WI38 (cell line): Measurements from ENCODE around the gene GATC.

ENCODE experiments used
- H3K4me3 ChIP-seq: 2 replicates; pipeline ENCODE4 v1.5.1; 2011; ENCODE audit warnings: low read depth, mild to moderate bottlenecking, control low read depth, low read length
- TF ChIP-seq, protein P1 (sequence below): IDR thresholded peaks from 2 replicates; pipeline ENCODE4 v1.5.1; 2012; ENCODE audit warnings: low read depth, mild to moderate bottlenecking, control low read depth, low read length

Gene GATC

DNA sequence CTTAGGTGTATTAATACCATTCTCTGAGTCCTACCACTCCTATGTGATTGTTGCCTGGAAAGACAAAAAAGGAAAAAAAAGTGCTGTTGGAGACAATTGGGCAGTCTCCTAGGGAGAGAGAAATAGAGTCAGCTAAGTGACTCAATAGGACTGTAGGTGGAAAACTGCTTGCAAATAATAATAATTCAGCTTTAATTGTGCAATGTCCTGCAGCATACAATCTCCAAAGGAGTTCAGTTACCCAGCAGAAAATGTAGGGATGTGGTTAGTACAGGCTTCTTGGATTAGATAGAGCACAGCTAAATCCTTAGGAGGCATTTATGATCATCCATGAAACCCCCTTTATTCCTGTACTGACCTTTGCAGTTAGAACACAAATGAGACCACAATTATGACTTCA is 26.3 kb downstream of the GATC start:
- TF ChIP-seq, protein P1, sequence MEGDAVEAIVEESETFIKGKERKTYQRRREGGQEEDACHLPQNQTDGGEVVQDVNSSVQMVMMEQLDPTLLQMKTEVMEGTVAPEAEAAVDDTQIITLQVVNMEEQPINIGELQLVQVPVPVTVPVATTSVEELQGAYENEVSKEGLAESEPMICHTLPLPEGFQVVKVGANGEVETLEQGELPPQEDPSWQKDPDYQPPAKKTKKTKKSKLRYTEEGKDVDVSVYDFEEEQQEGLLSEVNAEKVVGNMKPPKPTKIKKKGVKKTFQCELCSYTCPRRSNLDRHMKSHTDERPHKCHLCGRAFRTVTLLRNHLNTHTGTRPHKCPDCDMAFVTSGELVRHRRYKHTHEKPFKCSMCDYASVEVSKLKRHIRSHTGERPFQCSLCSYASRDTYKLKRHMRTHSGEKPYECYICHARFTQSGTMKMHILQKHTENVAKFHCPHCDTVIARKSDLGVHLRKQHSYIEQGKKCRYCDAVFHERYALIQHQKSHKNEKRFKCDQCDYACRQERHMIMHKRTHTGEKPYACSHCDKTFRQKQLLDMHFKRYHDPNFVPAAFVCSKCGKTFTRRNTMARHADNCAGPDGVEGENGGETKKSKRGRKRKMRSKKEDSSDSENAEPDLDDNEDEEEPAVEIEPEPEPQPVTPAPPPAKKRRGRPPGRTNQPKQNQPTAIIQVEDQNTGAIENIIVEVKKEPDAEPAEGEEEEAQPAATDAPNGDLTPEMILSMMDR: no peak
- H3K4me3 ChIP-seq: no peak overlapping the region

DNA sequence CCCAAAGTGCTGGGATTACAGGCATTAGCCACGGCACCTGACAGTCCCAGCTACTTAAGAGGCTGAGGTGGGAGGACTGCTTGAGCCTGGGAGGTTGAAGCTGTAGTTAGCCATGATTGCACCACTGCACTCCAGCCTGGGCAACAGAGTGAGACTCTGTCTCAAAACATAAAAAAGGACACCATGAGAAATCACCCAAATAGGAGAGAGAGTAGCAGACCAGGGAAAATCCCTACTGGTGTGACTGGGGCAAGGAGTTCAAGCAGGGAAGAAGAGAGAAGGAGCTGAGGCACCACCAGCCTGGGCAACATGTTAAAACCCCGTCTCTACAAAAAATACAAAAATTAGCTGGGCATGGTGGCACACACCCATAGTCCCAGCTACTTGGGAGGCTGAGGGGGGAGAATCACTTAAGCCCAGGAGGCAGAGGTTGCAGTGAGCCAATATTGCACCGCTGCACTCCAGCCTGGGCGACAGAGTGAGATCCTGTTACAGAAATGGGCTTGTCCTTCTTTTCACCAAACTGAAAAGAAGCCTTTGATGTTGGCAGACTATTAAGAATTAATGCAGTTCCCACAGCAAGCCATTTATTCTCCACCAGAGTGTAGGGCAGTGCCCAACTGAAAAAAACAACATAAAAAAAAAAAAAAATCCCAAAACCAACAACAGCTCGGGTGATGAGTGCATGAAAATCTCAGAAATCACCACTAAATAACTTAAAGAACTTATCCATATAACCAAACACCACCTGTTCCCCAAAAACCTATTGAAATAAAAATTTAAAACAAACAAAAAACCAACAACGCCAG is 27.8 kb downstream of the GATC start:
- TF ChIP-seq, protein P1: no peak
- no peak overlapping the region for H3K4me3 ChIP-seq

DNA sequence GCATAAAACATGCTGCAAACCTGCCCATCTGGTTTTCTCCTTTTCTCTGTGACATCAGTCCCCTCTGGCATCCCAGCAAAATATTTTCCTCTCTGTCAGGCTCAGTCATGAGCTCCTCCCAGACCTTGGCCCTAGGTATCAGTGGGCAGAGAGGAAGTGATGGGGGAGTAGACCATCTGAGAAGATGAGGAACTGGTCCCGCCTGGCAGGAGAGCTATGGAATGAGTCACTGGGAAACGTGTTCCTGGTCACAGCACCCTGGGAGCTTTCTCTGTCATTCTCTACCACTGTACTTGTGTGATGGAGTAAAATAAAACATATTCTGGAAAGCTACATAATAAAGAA is 28.3 kb downstream of the GATC start:
- TF ChIP-seq, protein P1: no peak
- no peak overlapping the region for H3K4me3 ChIP-seq

DNA sequence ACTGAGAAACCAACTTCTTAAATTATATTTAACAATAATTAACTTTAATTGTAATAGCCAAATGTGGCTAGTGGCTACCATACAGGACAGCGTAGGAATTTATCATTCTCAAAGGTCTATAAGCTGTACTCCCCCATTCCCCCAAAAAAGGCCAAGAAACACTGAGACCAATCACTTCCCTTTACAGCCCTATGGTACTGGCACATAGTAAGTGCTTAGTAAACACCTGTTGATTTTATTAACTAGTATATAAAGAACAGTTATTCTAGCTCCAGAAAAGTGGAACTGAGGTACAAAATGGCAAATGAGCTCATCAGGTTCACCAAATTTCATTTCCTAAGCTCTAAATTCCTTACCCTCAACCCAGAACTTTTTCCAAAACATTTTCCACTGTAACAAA is 29.4 kb downstream of the GATC start:
- TF ChIP-seq, protein P1: no peak

DNA sequence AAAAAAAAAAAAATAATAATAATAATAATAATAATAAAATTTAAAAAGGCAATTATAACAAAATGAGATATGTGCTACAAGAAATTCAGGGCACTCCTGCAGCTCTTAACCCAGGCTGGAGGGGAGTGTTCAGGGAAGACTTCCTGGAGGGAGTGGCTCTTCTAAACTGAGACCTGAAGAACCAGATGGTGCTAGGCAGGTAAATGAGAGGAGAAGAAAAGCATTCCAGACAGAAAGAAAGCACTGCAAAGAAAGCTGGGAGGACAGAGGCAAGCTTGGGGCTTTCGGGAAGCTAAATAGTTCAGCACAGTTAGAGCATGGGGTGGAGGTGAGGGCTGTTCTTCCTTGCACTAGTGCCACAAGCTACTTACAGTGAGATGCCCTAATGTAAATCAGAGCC is 33.2 kb downstream of the GATC start:
- TF ChIP-seq, protein P1: no peak
- no peak overlapping the region for H3K4me3 ChIP-seq

More for the DNA sequence above, 29.4 kb downstream of the GATC start:
- no peak overlapping the region for H3K4me3 ChIP-seq

DNA sequence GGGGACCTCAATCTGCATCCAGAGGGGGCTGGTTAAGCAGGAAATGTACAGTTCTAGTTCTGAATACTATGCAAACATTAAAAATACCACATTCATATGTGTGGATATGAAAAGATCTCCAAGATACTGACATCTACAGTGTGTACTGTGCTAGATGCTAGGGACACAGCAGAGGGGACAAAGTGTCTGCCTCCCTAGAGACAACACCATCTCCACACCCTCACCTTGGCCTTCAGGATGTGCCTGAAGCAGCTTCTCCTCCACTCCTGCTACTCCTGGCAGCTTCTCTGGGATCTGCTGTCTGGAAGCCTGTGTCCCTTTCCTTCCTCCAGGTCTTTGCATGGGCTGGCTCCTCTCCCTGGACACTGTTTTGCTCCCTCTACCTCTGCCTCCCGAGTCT is 34.0 kb downstream of the GATC start:
- H3K4me3 ChIP-seq: no peak overlapping the region
- TF ChIP-seq, protein P1: no peak

DNA sequence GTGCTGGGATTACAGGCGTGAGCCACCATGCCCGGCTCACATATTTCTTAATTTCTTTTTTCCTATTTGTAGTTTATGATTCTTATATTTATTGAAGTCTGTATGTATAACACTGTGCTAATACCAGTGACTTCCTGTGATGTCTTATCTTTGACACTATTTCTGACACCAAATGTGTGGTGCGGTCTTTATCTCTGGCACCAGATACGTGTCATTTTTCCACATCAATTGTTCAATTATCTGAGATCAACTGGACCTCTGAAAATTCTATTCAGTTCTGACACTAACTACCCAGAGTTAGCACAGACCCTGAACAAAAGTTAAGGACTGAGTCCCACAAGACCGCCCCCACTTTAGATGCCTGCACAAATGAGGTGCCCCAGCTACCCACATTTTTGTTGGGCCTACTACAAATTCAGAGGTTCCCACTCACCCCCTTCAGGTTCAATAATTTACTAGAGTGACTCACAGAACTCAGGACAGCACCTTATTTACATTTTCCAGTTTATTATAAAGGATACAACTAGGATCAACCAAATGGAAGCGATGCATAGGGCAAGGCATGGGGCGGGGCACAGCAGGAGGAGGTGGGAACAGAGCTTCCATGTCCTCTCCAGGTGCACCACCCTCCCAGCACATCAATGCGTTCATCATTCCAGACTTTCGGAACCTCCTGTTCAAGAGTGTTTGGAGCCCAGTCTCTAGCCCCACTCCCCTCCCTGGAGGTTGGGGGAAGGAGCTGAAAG is 35.0 kb downstream of the GATC start:
- TF ChIP-seq, protein P1: no peak
- H3K4me3 ChIP-seq: no peak overlapping the region
